NCI-H1930 (cell line): Measurements from ENCODE around the gene ELP5.

ENCODE experiments used
- DNase-seq, 2 experiments: peaks; one replicate each; lab custom pipeline; 2025; lab: John Stamatoyannopoulos, UW

The ELP5 gene

DNA sequence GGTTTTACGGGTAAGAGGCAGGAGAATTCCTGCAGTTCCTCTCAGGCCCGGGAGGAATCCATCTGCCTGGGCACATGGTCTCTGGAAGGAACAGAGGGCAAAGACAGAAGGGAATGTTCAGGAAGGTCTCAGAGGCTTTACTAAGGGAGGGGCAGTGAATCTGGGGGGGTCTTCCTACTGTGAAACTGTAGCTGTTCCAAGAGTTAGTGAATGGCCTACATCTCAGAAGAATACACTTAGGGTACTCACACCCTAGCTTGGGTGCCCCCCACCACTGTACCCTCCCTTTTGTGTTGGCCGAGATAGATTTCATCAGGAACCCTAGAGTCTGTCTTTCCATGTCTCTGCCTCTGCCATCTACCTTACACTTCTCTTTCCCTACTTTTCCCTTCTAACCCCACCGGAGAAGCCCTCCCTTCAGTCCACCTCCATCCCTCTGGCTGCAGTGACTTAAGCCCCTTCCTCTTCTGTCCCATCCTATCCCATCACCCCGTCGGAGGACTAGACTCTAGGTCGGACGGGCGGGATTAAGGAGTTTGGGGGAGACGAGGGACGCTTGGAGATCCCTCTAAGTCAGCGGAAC lies 32.7 kb upstream of the ELP5 start:
- no peak for DNase-seq

DNA sequence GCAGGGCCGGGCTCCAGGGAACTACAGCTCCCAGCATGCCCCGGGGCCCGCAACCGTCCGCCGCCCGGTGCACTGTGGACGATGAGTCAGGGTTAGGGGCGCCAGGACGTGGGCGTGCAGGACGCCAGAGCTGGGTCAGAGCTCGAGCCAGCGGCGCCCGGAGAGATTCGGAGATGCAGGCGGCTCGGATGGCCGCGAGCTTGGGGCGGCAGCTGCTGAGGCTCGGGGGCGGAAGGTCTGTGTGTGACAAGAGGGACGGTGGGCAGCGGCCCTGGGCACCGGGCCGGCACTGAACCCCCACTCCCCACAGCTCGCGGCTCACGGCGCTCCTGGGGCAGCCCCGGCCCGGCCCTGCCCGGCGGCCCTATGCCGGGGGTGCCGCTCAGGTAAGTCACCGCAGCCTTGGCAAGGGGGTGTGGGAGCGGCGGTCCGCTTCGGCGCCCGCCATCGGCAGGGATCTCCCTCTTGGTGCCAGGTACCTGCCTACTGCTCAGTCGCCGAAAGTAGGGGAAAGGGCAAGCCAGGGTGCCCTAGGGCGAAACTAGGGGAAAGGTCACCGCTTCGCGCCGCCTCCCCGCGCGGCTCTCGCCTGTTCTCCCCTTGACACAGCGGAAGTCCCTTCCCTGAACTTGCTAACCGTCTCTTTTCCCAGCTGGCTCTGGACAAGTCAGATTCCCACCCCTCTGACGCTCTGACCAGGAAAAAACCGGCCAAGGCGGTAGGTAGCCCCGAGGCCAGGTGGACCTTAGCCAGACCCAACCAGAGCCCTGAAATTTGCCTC lies 32.0 kb upstream of the ELP5 start, which contains the start of the genes ACADVL and DLG4:
Gene ACADVL, plus strand, starts transcription at position 127 of the 781 bp plus-strand sequence. Its CDS starts 47 bp downstream, at position 174.
Gene DLG4, minus strand, starts transcription at position 25 of the 781 bp plus-strand sequence.
- peak; percentile 61 to 79 for DNase-seq

DNA sequence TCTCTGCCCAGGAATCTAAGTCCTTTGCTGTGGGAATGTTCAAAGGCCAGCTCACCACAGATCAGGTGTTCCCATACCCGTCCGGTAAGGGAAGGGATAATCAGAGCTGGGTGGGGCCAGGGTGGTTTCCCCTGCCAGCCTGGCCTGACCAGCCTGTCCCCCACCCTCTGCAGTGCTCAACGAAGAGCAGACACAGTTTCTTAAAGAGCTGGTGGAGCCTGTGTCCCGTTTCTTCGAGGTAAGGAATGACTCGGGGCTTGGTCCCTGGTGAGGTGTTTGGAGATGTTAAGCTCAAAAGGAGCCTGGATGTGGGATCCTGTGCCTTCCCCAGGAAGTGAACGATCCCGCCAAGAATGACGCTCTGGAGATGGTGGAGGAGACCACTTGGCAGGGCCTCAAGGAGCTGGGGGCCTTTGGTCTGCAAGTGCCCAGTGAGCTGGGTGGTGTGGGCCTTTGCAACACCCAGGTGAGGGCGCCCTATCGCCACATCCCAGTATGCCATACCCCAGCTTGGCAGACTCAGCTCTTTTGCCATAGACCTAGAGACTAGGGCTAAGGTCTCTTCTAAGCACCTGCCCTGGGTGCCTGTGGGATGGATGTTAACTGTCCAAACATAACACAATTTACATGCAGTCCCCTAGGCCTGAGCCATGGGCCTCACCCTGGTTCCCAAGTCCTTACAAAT lies 31.3 kb upstream of the ELP5 start:
- DNase-seq, result peak; percentile 35 to 60

DNA sequence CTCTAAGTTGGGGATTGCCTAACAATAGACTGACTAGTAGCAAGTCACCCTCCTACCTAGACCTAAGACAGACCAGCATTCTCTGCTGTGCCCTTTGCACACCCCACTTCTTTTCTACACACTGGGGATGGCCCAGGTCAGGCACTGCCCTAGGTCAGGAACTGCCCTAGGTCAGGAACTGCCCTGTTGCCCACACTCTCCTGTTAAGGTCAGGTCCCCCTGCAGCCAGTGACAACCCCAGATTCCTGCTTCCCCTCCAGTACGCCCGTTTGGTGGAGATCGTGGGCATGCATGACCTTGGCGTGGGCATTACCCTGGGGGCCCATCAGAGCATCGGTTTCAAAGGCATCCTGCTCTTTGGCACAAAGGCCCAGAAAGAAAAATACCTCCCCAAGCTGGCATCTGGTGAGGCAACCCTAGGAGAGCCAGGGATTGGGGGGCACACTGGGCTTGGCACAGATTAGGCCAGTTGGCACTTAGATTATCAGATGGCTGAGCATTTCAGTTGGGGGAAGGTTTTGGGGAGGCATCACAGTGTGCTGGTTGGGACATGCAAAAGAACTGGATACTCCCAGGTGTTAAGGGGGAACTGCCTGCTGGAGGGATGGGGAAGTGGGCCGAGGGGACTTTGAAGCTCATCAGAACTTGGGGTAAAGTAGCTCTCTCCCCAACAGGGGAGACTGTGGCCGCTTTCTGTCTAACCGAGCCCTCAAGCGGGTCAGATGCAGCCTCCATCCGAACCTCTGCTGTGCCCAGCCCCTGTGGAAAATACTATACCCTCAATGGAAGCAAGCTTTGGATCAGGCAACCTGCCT lies 30.5 kb upstream of the ELP5 start:
- DNase-seq, result no peak

DNA sequence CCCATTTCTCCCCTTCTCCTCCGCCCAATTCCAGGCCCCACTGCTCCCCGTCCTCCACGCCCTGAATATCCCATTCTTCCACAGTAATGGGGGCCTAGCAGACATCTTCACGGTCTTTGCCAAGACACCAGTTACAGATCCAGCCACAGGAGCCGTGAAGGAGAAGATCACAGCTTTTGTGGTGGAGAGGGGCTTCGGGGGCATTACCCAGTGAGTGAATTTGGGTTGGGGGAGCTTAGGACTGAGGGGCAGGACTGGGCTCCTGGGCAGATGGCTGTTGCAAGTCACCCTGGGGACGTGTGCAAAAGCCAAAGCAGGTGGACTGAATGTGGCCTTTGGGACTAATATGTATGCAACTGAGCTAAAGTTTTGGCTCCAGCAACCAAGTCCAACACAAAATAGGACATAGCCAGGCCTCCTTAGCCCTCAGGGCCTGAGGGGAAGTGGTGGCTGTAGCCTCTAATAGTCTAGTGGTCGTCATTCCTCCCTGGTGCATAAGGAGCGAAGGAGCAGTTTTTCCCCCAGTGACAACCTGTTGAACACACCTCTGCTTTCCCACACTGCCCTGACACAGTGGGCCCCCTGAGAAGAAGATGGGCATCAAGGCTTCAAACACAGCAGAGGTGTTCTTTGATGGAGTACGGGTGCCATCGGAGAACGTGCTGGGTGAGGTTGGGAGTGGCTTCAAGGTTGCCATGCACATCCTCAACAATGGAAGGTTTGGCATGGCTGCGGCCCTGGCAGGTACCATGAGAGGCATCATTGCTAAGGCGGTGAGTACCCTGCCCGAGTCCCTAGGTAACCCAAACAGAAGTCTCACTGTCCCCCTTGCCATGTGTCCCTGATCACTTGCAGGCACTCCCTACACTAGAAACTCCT lies 29.7 kb upstream of the ELP5 start:
- DNase-seq, result no peak

DNA sequence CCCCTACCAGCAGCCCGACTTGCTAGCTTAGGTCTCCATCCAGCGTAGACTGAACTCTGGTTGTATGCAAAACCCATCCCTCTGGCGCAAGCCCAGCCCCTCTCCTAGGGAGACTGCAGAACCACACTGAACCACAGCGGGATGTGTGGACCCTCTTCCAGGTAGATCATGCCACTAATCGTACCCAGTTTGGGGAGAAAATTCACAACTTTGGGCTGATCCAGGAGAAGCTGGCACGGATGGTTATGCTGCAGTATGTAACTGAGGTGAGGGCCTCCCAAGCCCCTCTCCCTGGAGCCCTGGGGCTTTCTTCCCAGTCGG lies 29.1 kb upstream of the ELP5 start:
- no peak for DNase-seq

DNA sequence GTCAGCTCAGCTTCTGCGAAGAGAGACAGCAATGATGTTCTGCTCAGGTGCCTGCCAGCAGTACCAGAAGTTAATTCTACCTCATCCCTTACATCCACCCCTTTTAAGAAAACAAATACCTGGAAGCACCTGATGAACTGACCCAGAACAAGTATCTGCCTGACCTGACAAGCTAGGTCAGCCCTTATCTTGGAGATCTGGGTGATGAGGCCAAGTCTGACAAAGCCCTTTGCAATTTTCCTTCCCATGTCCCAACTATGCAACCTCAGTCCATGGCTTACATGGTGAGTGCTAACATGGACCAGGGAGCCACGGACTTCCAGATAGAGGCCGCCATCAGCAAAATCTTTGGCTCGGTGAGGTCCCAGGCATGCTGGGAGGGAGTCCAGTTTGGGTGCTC lies 28.6 kb upstream of the ELP5 start:
- no peak for DNase-seq

DNA sequence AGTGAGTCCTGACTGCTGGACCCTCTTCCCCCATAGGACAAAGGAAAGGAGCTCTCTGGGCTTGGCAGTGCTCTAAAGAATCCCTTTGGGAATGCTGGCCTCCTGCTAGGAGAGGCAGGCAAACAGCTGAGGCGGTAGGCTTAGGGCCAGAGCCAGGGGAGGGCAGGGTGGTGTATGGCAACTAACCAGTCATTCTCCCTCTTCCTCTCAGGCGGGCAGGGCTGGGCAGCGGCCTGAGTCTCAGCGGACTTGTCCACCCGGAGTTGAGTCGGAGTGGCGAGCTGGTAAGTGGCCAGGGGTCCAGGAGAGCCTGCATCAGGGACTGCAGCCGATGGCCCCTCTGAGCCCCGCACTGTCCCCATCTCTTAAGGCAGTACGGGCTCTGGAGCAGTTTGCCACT lies 27.9 kb upstream of the ELP5 start:
- DNase-seq, result no peak

DNA sequence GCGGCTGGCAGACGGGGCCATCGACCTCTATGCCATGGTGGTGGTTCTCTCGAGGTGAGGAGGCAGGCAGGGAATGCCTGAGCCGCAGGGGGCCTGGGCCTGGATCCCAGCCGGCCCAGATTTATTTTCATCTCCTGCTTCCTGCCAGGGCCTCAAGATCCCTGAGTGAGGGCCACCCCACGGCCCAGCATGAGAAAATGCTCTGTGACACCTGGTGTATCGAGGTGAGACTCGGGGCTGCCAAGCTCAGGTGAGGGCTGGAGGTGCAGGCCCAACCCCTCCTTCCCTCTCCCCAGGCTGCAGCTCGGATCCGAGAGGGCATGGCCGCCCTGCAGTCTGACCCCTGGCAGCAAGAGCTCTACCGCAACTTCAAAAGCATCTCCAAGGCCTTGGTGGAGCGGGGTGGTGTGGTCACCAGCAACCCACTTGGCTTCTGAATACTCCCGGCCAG lies 27.3 kb upstream of the ELP5 start:
- no peak for DNase-seq

DNA sequence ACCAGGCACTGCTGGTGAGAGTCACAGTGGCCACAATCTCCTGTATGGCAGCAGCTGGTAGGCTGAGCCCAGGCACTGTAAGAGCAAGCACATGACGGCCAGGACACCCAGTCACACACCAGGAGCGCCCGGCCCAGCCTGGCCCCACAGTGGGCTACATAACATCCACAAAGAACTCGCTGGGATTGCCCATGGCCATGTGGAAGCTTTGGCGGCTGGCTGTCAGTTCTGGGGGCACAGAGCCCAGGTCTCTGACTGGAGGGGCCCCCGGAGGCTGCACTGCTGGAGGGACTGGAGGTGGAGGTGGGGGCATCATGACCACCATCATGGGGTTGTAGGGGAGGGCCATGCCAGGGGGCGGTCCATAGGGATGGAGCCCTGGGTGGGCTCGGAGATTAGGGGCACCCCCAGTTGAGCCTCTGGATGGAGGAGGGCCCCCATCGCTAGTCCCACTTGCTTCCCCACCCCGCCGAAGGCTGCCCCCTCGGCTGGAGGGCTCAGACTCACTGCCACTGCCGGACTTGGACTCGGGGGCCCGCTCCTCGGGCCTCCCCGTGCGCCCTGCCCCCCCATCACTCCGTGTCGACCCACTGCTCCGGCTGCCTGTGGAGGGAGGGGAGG lies 26.2 kb upstream of the ELP5 start:
- no peak for DNase-seq

DNA sequence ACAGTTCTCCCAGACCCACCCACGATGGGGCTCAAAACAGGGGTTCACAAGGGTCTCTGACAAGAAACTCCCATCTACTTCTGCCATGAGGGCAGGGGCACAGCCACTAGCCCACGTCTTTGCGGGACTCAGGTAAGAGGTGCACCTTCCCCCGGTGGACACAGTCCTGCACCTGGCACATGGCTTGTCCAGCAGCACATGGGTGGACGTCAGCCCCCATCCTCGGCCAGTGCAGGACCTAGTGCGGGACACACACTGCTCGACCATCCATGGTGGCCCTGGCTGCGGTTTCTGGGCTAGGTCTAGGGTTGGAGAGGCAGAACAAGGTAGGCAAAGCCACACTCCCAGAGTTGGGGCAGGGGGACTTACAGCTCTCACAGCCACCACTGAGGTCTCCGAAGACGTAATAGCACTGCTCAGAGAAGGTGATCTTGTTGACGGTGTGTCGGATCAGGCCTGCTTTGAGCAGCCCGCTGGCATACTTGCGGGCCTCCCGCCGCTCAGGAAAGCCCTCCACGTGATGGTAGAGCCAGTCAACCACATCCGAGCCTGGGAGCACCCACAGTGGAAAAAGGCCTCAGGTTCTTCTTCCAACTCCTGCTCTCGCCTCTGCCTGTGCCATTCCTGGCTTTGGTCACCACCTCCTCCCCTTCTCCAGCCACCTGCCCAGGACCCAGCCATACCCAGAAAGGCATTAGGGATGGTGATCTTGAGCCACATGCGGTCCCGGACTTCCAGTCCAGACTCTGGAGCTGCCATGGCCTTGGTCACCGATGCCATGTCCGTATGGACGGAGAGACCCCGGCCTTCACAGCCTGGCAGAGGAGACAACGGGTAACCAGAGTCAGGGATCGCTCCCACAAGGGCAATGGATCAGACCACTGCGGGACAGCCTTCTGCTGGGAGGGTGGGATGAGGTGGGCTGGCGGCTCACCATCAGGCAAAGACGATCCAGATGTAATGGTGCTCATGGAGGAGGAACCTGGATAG lies 25.0 kb upstream of the ELP5 start:
- no peak for DNase-seq

DNA sequence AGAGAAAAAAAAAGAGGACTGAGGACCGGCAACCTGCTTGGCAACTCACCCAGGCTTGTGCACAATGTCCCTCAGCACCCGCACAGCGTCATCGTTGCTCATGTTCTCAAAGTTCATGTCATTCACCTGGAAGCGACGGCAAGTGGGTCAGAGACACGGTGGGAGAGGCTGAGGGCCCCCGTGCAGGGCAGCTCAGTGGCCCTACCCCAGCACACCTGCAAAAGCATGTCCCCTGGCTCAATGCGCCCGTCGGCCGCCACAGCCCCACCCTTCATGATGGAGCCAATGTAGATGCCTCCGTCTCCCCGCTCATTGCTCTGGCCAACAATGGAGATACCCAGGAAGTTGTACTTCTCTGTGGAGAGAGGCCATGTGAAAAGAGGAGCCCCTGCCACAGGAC lies 23.1 kb upstream of the ELP5 start:
- DNase-seq, result no peak

DNA sequence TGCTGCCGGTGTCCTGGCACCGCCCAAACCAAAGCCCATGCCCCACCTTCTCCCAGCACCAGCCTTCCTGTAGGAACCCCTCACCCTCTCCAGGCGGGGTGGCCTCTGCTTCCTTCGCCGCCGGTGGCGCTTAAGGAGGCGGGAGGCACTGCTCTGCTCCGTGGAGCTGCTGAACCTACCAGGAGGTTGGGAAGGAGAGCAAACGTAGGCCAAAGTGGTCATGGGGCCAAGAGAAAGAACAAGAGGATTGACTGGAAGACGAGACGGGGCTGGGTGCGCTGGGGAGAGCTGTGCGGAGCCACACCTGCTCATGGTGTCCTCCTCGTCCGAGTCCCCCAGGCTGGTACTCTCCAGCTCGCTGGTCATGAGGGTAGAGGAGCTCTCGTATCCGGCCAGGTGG lies 22.5 kb upstream of the ELP5 start:
- DNase-seq, result no peak

DNA sequence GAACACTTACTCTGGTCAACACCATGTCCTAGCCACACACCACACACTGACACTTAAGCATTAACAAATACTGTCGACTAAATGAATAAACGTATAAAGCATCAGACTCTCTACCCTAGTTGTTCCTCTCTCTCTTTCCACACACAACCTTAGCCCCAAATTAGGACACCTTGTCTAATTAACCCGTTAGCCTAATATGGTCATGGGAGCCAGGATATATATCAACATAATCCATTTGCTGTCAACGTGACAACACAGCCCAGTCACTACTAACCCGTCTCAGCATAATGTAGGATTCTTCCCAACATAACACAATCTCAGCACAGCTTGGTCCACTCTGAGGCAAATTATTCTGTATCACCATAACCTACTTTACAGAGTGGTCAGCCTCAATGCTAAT lies 19.9 kb upstream of the ELP5 start:
- no peak for DNase-seq

DNA sequence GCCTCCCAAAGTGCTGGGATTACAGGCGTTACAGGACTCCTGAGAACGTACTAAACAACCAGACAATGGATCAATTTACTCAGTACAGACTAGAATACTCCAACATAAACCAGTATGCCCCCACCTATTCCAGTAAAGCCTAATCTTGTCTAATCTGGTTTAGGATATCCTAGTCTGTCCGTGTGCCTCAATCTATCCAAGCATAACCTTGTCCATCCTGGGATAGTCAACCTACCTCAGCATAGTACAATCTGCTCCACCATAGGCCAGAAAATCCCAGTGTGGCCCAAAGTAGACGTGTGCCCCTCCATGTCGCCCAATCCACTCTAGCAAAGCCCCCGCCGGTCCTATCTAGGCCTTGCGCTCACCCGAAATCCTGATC lies 18.3 kb upstream of the ELP5 start:
- no peak for DNase-seq

DNA sequence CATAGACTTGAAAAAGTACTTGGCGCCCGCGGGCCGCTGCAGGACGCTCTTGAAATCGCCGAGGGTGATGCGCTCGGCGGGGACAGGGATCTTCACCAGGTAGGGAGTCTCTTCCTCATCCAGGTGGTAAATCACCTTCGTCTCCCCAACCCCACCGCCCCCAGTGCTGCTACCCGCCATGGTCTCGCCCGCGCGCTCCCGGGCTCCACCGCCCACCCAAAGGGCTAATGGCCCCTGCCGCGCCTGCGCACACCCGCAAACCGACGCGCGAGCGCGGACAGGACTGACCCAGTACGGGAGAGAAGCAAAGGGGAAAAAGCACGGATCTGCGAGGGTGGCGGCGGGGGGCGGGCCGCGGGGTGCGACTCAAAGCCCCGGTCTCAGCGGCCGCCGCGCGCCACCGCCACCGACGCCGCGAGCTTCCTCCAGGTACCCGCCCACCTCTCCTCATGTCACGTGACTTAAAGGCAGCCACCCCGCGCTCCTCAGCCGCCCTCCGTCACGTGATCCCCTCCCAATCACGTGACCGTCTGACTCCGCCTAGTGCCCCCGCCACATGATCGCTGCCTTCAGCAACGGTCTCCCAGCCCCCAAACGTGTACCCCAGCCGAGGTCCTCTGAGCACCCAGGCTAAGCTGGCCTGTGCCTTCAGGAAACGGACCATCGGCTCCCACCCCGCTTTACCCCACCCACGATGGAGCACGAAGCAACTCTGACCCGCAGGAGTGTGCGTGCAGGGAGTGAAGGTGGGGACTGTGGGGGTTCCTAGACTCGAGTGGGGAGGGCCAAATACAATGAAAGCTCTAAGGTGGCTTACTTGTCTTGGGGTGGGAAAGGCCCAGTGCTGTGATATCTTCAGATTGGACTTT lies 17.7 kb upstream of the ELP5 start, which contains the start of gene DVL2:
Gene DVL2, minus strand, starts transcription at position 435 of the 869 bp plus-strand sequence. Its CDS starts 255 bp downstream, at position 180.
- DNase-seq, result peak; percentile 89 to 90

DNA sequence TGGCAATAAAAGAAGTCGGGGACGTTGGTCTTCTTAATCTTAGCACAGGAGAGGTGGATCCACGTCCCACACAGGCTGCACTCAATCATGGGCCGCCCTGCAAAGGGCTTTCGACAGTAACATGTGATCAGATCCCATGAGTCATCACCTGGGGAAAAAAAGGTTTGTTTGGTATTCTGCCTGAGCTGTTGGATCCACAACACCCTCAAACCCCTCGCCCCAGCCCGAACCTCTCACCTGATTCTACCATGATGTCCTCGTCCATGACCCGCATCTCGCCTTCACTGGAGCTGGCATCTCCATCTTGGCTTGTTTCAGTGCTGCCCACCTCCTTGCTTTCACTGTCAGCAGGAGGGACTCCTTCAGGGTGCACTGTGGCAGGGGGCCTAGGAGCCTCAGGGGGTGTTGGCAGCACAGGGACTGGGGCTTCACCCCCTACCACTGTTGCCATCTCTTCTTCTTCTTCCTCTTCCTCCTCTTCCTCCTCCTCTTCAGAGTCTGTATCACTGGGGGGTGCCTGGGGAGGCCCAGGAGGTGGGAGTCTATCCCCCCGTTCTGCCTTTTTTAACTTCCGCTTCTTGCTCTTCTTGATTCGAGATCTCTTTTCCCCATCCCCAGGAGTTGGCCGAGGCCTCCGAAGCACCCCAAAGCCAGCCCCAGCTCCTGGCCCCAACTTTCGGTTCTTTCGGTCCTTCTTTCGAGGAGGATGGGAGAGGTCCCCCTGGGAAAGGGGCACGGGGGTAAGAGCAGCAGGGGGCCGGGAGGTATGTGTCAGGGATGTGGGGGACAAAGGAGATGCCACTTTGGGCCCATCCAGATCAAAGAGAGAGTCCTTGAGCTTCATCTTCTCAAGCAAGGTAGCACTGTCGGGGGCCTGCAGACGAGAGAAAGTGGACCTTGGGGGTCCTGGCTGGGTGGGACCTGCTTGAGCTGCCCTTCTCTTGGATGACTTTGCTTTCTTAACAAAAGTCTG lies 16.0 kb upstream of the ELP5 start:
- no peak for DNase-seq
